ENCODE results near the gene TGOLN2. TPM values are rescaled to one million over a fixed set of nuclear protein-coding genes. Genes with fewer than 3 reads are reported as not detected.

TGOLN2 gene
- total RNA-seq, 1 donor from 2014 or later, result 34.5 TPM

GRCh38 chr2:85307527-85307897 is 20.3 kb downstream of the TGOLN2 start:
- Histone ChIP-seq H3K27me3 (ENCODE audit: control insufficient read depth, insufficient read depth, low read length) (no peaks in the 10 kb centered on the region), H3K4me3 (ENCODE audit: low read depth, low read length) (no peak overlapping the region), H3K36me3 (ENCODE audit: control insufficient read depth, insufficient read depth, low read length) (peaks cover 23% of the 10 kb centered on the region)
- TF ChIP-seq, protein P1, sequence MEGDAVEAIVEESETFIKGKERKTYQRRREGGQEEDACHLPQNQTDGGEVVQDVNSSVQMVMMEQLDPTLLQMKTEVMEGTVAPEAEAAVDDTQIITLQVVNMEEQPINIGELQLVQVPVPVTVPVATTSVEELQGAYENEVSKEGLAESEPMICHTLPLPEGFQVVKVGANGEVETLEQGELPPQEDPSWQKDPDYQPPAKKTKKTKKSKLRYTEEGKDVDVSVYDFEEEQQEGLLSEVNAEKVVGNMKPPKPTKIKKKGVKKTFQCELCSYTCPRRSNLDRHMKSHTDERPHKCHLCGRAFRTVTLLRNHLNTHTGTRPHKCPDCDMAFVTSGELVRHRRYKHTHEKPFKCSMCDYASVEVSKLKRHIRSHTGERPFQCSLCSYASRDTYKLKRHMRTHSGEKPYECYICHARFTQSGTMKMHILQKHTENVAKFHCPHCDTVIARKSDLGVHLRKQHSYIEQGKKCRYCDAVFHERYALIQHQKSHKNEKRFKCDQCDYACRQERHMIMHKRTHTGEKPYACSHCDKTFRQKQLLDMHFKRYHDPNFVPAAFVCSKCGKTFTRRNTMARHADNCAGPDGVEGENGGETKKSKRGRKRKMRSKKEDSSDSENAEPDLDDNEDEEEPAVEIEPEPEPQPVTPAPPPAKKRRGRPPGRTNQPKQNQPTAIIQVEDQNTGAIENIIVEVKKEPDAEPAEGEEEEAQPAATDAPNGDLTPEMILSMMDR (IDR thresholded peaks at IDR 0.05; ENCODE audit: insufficient read depth, low read length, severe bottlenecking), result no peak
- FAIRE-seq, result no peak
- DNase-seq (ENCODE audit: low read depth), result no peak

DNA sequence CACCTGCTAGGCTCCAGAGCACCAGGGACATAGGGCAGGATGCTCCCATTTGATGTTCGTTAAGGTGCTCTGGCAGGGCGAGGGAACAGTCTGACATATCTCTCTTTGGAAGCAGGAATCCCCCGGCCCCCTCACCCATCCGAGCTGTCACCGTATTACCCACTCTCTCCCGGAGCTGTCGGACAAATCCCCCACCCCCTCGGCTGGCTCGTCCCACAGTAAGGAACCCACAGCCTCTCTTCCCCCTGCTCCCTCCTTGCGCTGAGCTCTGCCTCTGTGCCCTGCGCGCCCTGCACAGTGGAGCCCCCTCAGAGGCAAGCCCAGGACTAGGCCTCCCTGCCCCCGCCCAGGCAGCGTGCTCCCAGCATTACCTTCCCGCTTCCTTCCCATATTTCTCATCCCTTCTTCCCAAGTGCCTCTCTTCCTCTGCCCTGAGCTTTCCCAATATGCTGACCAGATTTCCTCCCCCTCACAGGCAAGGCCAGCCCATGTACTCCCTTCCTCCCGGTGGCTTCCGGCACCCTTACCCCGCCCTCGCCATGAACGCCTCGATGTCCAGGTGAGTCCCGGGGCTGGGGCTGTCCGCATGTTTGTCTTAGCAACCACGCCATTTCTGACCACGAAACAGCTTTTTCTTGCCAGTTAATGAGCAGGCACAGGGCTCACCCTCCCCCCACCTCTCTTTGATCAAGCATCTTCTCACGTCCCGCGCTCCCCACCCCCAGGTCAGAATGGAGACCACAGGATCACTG is 23.8 kb downstream of the TGOLN2 start:
- H3K27me3 ChIP-seq (ENCODE audit: control insufficient read depth, insufficient read depth, low read length), result no peaks in the 10 kb centered on the region
- no peak for DNase-seq (ENCODE audit: low read depth)
- TF ChIP-seq, protein P1 (IDR thresholded peaks at IDR 0.05; ENCODE audit: insufficient read depth, low read length, severe bottlenecking), result no peak
- no peak overlapping the region for H3K4me3 ChIP-seq (ENCODE audit: low read depth, low read length)
- H3K36me3 ChIP-seq (ENCODE audit: control insufficient read depth, insufficient read depth, low read length), result peaks cover 24% of the 10 kb centered on the region
- FAIRE-seq, result no peak

- Histone ChIP-seq H3K4me3 (ENCODE audit: low read depth, low read length) (no peak overlapping the region), H3K36me3 (ENCODE audit: control insufficient read depth, insufficient read depth, low read length) (peaks cover 21% of the 10 kb centered on the region), H3K27me3 (ENCODE audit: control insufficient read depth, insufficient read depth, low read length) (no peaks in the 10 kb centered on the region)
- FAIRE-seq (no peak), DNase-seq (ENCODE audit: low read depth) (no peak)
- TF ChIP-seq, protein P1 (IDR thresholded peaks at IDR 0.05; ENCODE audit: insufficient read depth, low read length, severe bottlenecking), result no peak
These were observed 25.7 kb downstream of the TGOLN2 start for GRCh38 chr2:85302121-85302520.

DNA sequence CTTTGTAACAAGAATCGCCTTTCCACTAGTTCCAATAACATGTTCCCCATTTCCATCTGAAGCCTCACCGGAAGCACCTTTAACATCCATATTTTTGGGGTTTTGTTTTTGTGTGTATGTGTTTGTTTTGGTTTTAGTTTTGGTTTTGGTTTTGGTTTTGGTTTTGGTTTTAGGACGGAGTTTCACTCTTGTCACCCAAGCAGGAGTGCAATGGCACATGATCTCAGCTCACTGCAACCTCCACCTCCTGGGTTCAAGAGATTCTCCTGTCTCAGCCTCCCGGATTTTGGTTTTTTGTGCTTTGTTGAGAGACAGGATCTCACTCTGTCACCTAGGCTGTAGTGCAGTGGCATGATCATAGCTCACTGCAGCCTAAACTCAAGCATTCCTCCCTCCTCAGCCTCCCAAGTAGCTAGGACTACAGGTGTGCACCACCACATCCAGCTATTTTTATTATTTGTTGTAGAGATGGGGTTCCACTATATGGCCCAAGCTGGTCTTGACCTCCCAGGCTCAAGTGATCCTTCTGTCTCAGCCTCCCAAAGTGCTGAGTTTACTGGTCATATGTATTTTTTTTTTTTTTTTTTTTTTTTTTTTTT is 36.3 kb downstream of the TGOLN2 start:
- no peaks in the 10 kb centered on the region for H3K36me3 ChIP-seq (ENCODE audit: control insufficient read depth, insufficient read depth, low read length)
- no peaks in the 10 kb centered on the region for H3K27me3 ChIP-seq (ENCODE audit: control insufficient read depth, insufficient read depth, low read length)
- DNase-seq (ENCODE audit: low read depth) (no peak), FAIRE-seq (no peak)
- H3K4me3 ChIP-seq (ENCODE audit: low read depth, low read length), result no peak overlapping the region
- TF ChIP-seq, protein P1 (IDR thresholded peaks at IDR 0.05; ENCODE audit: insufficient read depth, low read length, severe bottlenecking), result no peak

- Histone ChIP-seq H3K36me3 (ENCODE audit: control insufficient read depth, insufficient read depth, low read length) (peaks cover 4% of the 10 kb centered on the region), H3K4me3 (ENCODE audit: low read depth, low read length) (no peak overlapping the region), H3K27me3 (ENCODE audit: control insufficient read depth, insufficient read depth, low read length) (no peaks in the 10 kb centered on the region)
- FAIRE-seq (no peak), DNase-seq (ENCODE audit: low read depth) (peak; percentile 99)
- TF ChIP-seq, protein P1 (IDR thresholded peaks at IDR 0.05; ENCODE audit: insufficient read depth, low read length, severe bottlenecking), result no peak
These were observed 39.5 kb downstream of the TGOLN2 start for GRCh38 chr2:85288244-85288725.
